GM12892 (cell line): ENCODE data around the gene LPGAT1.

Source experiments
- POLR2A ChIP-seq: IDR thresholded peaks from 2 replicates; pipeline ENCODE4 v1.6.1; 2011; ENCODE audit warnings: low read depth, low read length, control low read depth
- POLR2AphosphoS5 ChIP-seq: IDR thresholded peaks from 2 replicates; pipeline ENCODE4 v1.6.1; 2011; ENCODE audit warnings: low read depth, low read length, control low read depth

GRCh38 chr1:211870156-211870555, 39.6 kb upstream of the LPGAT1 start:
- no peak for TF ChIP-seq POLR2A
- no peak for TF ChIP-seq POLR2AphosphoS5
